ENCODE results near the gene IFNGR1. TPM values are rescaled to one million over a fixed set of nuclear protein-coding genes. Genes with fewer than 3 reads are reported as not detected.

Gene IFNGR1
- total and polyA plus RNA-seq, 8 donors: 14.1 to 65.5 (median 22.6) TPM

DNA sequence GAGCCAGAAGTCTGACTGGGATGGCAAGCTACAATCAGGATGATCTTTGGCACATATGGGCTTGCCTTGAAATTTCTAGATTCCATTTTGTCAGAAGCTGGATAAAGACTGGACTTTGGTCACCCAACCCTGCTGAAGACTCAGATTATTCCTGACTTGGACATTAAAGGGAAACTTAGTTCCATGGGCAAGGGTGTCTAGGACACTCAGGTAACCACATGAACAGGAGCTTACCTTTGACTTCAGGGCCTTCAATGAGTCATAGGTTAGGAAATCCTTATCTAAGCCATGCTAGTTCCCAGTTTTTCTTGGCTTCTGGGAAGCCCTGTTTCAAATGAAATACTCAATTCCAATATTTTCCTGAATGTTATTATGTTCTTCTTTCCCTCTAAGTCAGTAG is 28.5 kb upstream of the IFNGR1 start:
- Histone ChIP-seq H3K9me3 (no peaks in the 10 kb centered on the region), H3K27ac (peak overlapping the region in 1 of 4 donors; percentile 4), H3K4me3 (no peak overlapping the region), H3K36me3 (no peaks in the 10 kb centered on the region), H3K4me1 (peaks cover 0 to 9% (median 0%) of the 10 kb centered on the region in 3 donors), H3K27me3 (no peaks in the 10 kb centered on the region)
- ATAC-seq: peak; percentile 45 to 53 (median 50)
- no peak for DNase-seq
- intact Hi-C loops (cut with DNase I): no loop called here
- TF ChIP-seq, protein P1, sequence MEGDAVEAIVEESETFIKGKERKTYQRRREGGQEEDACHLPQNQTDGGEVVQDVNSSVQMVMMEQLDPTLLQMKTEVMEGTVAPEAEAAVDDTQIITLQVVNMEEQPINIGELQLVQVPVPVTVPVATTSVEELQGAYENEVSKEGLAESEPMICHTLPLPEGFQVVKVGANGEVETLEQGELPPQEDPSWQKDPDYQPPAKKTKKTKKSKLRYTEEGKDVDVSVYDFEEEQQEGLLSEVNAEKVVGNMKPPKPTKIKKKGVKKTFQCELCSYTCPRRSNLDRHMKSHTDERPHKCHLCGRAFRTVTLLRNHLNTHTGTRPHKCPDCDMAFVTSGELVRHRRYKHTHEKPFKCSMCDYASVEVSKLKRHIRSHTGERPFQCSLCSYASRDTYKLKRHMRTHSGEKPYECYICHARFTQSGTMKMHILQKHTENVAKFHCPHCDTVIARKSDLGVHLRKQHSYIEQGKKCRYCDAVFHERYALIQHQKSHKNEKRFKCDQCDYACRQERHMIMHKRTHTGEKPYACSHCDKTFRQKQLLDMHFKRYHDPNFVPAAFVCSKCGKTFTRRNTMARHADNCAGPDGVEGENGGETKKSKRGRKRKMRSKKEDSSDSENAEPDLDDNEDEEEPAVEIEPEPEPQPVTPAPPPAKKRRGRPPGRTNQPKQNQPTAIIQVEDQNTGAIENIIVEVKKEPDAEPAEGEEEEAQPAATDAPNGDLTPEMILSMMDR (IDR thresholded peaks at IDR 0.05): no peak
- no peak for FAIRE-seq

DNA sequence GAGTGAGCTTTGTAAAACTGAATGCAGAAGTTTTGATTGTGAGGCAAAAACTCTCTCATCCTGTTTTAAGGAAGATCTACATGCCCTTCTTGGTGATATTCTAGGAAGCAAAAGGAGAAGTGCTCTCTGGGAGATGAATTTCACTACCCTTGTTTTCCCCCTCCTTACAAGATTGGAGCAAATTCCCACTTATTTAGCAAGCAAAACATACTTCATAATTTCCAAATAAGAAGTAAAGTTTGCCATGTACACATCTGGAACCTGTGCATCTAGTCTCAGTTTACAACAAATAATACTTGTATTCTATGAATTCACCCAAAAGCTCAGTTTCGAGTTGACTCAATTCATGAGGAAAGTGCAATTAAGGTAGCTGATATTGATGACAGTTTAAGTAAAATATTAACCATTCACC is 27.6 kb upstream of the IFNGR1 start:
- intact Hi-C loops (cut with DNase I): no loop called here
- H3K4me3 ChIP-seq: no peak overlapping the region
- no peak for DNase-seq
- H3K27ac ChIP-seq: no peak overlapping the region
- H3K27me3 ChIP-seq: no peaks in the 10 kb centered on the region
- FAIRE-seq: no peak
- no peak for ATAC-seq
- TF ChIP-seq, protein P1 (IDR thresholded peaks at IDR 0.05): no peak
- peaks cover 0 to 9% (median 0%) of the 10 kb centered on the region in 3 donors for H3K4me1 ChIP-seq
- 68 to 70% methylated on average over 1 of the region's 1 CpG for WGBS, 2 donors
- H3K36me3 ChIP-seq: no peaks in the 10 kb centered on the region
- no peaks in the 10 kb centered on the region for H3K9me3 ChIP-seq

DNA sequence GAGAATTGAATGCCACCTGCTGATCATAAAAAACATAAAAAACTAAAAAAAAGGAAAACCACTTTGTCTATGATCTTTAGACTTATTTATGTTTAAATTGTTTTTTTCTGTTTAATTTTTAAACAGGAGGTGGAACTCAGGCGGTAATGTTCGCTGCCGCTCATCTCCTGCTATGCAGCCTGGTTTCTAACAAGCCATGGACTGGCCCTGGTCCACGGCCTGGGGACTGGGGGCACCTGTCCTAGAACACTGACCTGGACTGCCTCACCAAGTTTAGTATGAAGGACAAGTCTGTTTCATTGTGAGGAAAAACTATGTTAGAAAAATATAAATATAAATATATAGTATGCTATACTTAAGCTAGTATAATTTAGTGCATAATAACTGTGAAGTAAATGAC is 27.0 kb upstream of the IFNGR1 start:
- no peaks in the 10 kb centered on the region for H3K9me3 ChIP-seq
- no peak for ATAC-seq
- H3K4me3 ChIP-seq: no peak overlapping the region
- FAIRE-seq: no peak
- 88 to 91% methylated on average over 4 of the region's 4 CpGs for WGBS, 2 donors
- no peak for DNase-seq
- H3K27me3 ChIP-seq: no peaks in the 10 kb centered on the region
- intact Hi-C loops (cut with DNase I): no loop called here
- TF ChIP-seq, protein P1 (IDR thresholded peaks at IDR 0.05): no peak
- H3K27ac ChIP-seq: no peak overlapping the region
- H3K4me1 ChIP-seq: peaks cover 0 to 12% (median 0%) of the 10 kb centered on the region in 3 donors
- H3K36me3 ChIP-seq: no peaks in the 10 kb centered on the region

DNA sequence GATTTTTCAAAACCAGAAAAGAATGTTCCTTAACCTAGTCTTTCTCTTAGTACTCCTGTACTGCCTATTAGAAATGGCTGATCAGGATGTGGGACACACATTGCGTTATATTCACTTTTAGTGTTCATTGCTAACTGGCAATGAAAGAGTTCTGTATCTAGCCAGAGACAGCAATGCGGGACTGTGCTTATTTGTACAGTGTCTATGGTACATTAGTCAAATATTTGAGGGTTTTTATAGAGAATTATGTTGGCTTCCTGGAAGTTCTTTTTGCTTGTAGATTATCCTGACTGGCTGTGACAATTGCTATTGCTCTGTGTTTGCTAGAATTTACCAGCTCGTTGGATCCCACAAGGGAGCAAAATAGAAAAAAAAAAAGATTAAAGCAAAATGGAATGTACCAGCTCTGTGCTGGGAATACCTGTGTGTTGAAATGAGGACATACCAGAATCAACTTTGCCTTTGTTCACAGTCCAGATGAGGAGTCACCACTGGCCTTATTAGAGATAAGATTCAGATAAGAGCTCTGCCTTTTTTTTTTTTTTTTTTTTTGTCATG is 22.4 kb upstream of the IFNGR1 start:
- Histone ChIP-seq H3K9me3 (no peaks in the 10 kb centered on the region), H3K4me1 (peaks cover 0 to 12% (median 0%) of the 10 kb centered on the region in 3 donors), H3K27me3 (no peaks in the 10 kb centered on the region), H3K36me3 (no peaks in the 10 kb centered on the region), H3K27ac (peak overlapping the region in 2 of 4 donors; percentile 15 to 56), H3K4me3 (no peak overlapping the region)
- WGBS, 2 donors: 27 to 30% methylated on average over 3 of the region's 3 CpGs
- ATAC-seq: peak in 3 of 4 donors; percentile 54 to 67 (median 67)
- intact Hi-C loops (cut with DNase I): no loop called here
- DNase-seq: no peak
- peak; percentile 45 for FAIRE-seq
- TF ChIP-seq, protein P1 (IDR thresholded peaks at IDR 0.05): no peak

DNA sequence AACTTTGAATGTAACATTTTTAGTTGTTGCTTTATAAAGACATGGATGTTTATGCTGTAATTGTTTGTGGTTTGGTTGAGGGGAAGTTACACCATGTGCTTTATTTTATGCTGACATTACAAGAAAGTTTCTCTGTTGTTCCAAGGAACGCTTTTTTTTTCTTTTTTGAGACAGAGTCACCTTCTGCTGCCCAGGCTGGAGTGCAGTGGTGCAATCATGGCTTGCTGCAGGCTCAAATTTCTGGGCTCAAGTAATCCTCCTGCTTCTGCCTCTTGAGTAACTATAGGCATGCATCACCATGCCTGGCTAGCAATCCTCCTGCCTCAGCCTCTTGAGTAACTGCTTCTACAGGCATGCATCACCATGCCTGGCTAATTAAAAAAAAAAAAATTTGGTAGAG is 21.0 kb upstream of the IFNGR1 start:
- Histone ChIP-seq H3K4me1 (peaks cover 0 to 12% (median 0%) of the 10 kb centered on the region in 3 donors), H3K27me3 (no peaks in the 10 kb centered on the region), H3K9me3 (no peaks in the 10 kb centered on the region), H3K4me3 (no peak overlapping the region), H3K36me3 (no peaks in the 10 kb centered on the region), H3K27ac (no peak overlapping the region)
- TF ChIP-seq, protein P1 (IDR thresholded peaks at IDR 0.05): no peak
- no peak for FAIRE-seq
- DNase-seq: peak in 1 of 6 donors; percentile 39
- 27 to 38% methylated on average over 1 of the region's 1 CpG for WGBS, 2 donors
- intact Hi-C loops (cut with DNase I): no loop called here
- ATAC-seq: peak in 3 of 4 donors; percentile 56 to 72 (median 58)
